ENCODE results near the gene THADA. TPM values are rescaled to one million over a fixed set of nuclear protein-coding genes. Genes with fewer than 3 reads are reported as not detected.

The THADA gene
- total and polyA plus RNA-seq, 2 experiments from 2014 or later: 10.8 to 18.8 TPM

GRCh38 chr2:43340945-43341356 is 254.9 kb downstream of the THADA start:
- Histone ChIP-seq H3K9me2 (replicated peaks; ENCODE audit: insufficient read depth) (no peaks in the 10 kb centered on the region), H3K27me3 (no peaks in the 10 kb centered on the region), H4K20me1 (ENCODE audit: insufficient read depth, poor library complexity, severe bottlenecking) (no peaks in the 10 kb centered on the region), H3K9me3 (ENCODE audit: low read depth) (no peaks in the 10 kb centered on the region), H3K79me2 (no peaks in the 10 kb centered on the region), H2AFZ (no peak overlapping the region), H3K36me3 (replicated peaks; ENCODE audit: insufficient read depth, low read depth) (no peaks in the 10 kb centered on the region), H3K27ac (peak overlapping the region; percentile 52), H3K4me2 (no peak overlapping the region), H3K4me3 (no peak overlapping the region), H3K4me1 (ENCODE audit: insufficient read depth) (peaks cover 36% of the 10 kb centered on the region)
- DNase-seq (ENCODE audit: low spot score): no peak
- TF ChIP-seq EZH2 (IDR thresholded peaks at IDR 0.05; ENCODE audit: borderline replicate concordance) (no peak), EZH2phosphoT487 (IDR thresholded peaks at IDR 0.05; ENCODE audit: low read depth, severe bottlenecking, unreplicated experiment) (no peak)
- TF ChIP-seq, protein P1, sequence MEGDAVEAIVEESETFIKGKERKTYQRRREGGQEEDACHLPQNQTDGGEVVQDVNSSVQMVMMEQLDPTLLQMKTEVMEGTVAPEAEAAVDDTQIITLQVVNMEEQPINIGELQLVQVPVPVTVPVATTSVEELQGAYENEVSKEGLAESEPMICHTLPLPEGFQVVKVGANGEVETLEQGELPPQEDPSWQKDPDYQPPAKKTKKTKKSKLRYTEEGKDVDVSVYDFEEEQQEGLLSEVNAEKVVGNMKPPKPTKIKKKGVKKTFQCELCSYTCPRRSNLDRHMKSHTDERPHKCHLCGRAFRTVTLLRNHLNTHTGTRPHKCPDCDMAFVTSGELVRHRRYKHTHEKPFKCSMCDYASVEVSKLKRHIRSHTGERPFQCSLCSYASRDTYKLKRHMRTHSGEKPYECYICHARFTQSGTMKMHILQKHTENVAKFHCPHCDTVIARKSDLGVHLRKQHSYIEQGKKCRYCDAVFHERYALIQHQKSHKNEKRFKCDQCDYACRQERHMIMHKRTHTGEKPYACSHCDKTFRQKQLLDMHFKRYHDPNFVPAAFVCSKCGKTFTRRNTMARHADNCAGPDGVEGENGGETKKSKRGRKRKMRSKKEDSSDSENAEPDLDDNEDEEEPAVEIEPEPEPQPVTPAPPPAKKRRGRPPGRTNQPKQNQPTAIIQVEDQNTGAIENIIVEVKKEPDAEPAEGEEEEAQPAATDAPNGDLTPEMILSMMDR (IDR thresholded peaks at IDR 0.05; ENCODE audit: poor library complexity): no peak
- WGBS (ENCODE audit: low lambda C conversion rate, missing lambda C conversion rate): 74% methylated on average over 1 of the region's 1 CpG

- 72% methylated on average over 2 of the region's 2 CpGs for WGBS (ENCODE audit: low lambda C conversion rate, missing lambda C conversion rate)
- Histone ChIP-seq H3K27me3 (no peaks in the 10 kb centered on the region), H3K9me3 (ENCODE audit: low read depth) (no peaks in the 10 kb centered on the region), H3K9me2 (replicated peaks; ENCODE audit: insufficient read depth) (no peaks in the 10 kb centered on the region), H3K27ac (peak overlapping the region; percentile 52), H3K4me1 (ENCODE audit: insufficient read depth) (peaks cover 27% of the 10 kb centered on the region), H2AFZ (no peak overlapping the region), H3K79me2 (no peaks in the 10 kb centered on the region), H3K4me3 (no peak overlapping the region), H3K4me2 (no peak overlapping the region), H3K36me3 (replicated peaks; ENCODE audit: insufficient read depth, low read depth) (no peaks in the 10 kb centered on the region), H4K20me1 (ENCODE audit: insufficient read depth, poor library complexity, severe bottlenecking) (no peaks in the 10 kb centered on the region)
- TF ChIP-seq EZH2phosphoT487 (IDR thresholded peaks at IDR 0.05; ENCODE audit: low read depth, severe bottlenecking, unreplicated experiment) (no peak), EZH2 (IDR thresholded peaks at IDR 0.05; ENCODE audit: borderline replicate concordance) (no peak)
- TF ChIP-seq, protein P1 (IDR thresholded peaks at IDR 0.05; ENCODE audit: poor library complexity): no peak
- no peak for DNase-seq (ENCODE audit: low spot score)
Measured at GRCh38 chr2:43340066-43340465, 255.8 kb downstream of the THADA start.

DNA sequence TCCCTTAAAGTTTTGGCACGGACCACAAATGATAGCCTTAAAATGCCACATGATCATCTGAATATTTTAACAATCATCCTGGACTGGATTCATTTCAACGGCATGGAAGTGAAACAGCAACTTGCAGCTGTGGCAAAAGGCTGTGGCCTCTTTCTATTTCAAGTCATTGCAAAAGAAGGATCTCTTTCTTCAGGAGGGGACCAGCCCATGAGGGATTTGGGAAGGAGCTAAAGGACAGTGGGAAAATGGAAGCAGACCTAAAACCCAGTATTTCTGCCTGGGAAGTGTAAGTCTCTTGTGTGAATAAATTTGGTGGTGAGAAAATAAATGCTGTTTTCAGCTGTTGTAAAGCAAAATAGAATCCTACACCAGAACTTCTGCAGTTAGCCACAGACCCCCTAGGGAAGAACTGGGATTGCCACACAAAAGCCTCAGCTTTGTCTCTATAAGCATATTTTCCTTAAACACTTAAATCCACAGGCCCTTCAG is 262.1 kb downstream of the THADA start:
- Histone ChIP-seq H3K9me3 (ENCODE audit: low read depth) (no peaks in the 10 kb centered on the region), H3K27ac (peak overlapping the region; percentile 22), H3K4me2 (no peak overlapping the region), H3K36me3 (replicated peaks; ENCODE audit: insufficient read depth, low read depth) (no peaks in the 10 kb centered on the region), H3K9me2 (replicated peaks; ENCODE audit: insufficient read depth) (no peaks in the 10 kb centered on the region), H3K79me2 (no peaks in the 10 kb centered on the region), H3K4me1 (ENCODE audit: insufficient read depth) (peaks cover 25% of the 10 kb centered on the region), H3K4me3 (no peak overlapping the region), H4K20me1 (ENCODE audit: insufficient read depth, poor library complexity, severe bottlenecking) (no peaks in the 10 kb centered on the region), H2AFZ (no peak overlapping the region), H3K27me3 (no peaks in the 10 kb centered on the region)
- 33% methylated on average over 2 of the region's 2 CpGs for WGBS (ENCODE audit: low lambda C conversion rate, missing lambda C conversion rate)
- no peak for TF ChIP-seq EZH2phosphoT487 (IDR thresholded peaks at IDR 0.05; ENCODE audit: low read depth, severe bottlenecking, unreplicated experiment)
- DNase-seq (ENCODE audit: low spot score): no peak

DNA sequence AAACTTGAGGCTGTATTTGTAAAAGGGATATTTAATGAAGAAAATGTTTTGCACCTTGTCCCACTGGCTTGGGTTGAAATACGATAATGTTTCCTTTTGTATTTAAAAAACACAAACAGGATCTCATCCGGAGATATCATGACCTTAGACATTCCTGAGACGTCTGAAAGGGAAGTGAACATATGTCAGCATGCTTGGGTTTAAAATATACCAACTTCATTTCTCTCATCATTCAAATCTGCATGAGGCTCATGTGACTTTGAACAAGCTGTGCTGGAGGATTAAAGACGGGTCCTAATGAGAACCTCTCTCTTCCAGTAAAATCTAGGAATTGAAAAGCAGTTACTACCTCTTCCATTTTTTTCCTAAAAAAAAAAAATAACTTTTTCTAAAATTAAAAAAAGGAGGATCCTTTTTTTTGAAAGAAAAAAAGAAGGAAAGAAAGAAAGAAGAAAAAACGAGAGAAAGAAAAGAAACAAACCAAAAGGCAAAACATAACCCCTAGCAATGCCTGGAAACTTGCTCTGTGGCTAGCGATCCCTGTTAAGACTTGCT is 262.7 kb downstream of the THADA start:
- no peaks in the 10 kb centered on the region for H3K9me3 ChIP-seq (ENCODE audit: low read depth)
- no peaks in the 10 kb centered on the region for H4K20me1 ChIP-seq (ENCODE audit: insufficient read depth, poor library complexity, severe bottlenecking)
- H3K27me3 ChIP-seq: no peaks in the 10 kb centered on the region
- H2AFZ ChIP-seq: no peak overlapping the region
- no peak for DNase-seq (ENCODE audit: low spot score)
- H3K9me2 ChIP-seq (replicated peaks; ENCODE audit: insufficient read depth): no peaks in the 10 kb centered on the region
- peaks cover 25% of the 10 kb centered on the region for H3K4me1 ChIP-seq (ENCODE audit: insufficient read depth)
- peak overlapping the region; percentile 22 for H3K27ac ChIP-seq
- H3K4me2 ChIP-seq: no peak overlapping the region
- TF ChIP-seq, protein P1 (IDR thresholded peaks at IDR 0.05; ENCODE audit: poor library complexity): no peak
- no peak for TF ChIP-seq EZH2 (IDR thresholded peaks at IDR 0.05; ENCODE audit: borderline replicate concordance)
- no peak for TF ChIP-seq EZH2phosphoT487 (IDR thresholded peaks at IDR 0.05; ENCODE audit: low read depth, severe bottlenecking, unreplicated experiment)
- no peak overlapping the region for H3K4me3 ChIP-seq
- H3K36me3 ChIP-seq (replicated peaks; ENCODE audit: insufficient read depth, low read depth): no peaks in the 10 kb centered on the region
- no peaks in the 10 kb centered on the region for H3K79me2 ChIP-seq
- 53% methylated on average over 6 of the region's 6 CpGs for WGBS (ENCODE audit: low lambda C conversion rate, missing lambda C conversion rate)

All from hepatocyte (in vitro differentiated cells).